ENCODE data around the gene NDUFB3.

DNA sequence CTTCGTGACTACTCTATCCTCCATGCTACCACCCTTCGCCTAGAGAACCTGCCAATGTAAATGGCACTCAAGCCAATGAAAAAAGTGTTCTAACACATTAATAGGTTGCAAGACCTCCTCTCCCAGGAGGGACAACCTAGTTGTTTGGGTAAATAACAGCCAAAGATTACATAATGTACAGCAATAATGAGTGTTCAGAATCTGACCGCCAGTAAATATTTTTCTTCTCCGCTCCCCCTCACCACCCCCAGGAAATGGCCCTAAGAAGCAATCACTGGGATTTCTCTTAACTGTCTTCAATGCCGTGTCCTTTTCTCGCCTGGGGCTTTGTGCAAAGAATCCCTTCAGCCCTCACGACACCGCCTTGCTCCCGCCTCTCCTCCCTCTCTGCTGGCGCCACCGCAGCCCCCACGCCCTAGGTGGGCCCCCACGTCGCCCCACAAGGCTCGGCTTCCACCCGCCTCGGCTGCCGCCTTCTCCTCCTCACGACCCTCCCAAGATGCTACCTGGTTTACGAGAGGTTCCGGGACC, 788 bp upstream of the NDUFB3 start:
- TF ChIP-seq, protein P1, sequence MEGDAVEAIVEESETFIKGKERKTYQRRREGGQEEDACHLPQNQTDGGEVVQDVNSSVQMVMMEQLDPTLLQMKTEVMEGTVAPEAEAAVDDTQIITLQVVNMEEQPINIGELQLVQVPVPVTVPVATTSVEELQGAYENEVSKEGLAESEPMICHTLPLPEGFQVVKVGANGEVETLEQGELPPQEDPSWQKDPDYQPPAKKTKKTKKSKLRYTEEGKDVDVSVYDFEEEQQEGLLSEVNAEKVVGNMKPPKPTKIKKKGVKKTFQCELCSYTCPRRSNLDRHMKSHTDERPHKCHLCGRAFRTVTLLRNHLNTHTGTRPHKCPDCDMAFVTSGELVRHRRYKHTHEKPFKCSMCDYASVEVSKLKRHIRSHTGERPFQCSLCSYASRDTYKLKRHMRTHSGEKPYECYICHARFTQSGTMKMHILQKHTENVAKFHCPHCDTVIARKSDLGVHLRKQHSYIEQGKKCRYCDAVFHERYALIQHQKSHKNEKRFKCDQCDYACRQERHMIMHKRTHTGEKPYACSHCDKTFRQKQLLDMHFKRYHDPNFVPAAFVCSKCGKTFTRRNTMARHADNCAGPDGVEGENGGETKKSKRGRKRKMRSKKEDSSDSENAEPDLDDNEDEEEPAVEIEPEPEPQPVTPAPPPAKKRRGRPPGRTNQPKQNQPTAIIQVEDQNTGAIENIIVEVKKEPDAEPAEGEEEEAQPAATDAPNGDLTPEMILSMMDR (IDR thresholded peaks at IDR 0.05; ENCODE audit: insufficient read depth, low read depth, low read length): no peak
- TF ChIP-seq EZH2 (IDR thresholded peaks at IDR 0.05; ENCODE audit: insufficient read depth, low read length): no peak
